Ovary (tissue), 9 donors: ENCODE data around the gene TMEM132D. TPM values are rescaled to one million over a fixed set of nuclear protein-coding genes. Genes with fewer than 3 reads are reported as not detected.

Experiments used
- DNase-seq, 5 donors: peaks; one replicate each; pipeline ENCODE4 v3.0.0-alpha.2; 2019 to 2020
- H3K27ac ChIP-seq, 2 donors: fragments of 200-600 bp; one replicate each; pipeline versions ENCODE4 v1.5.1 to v1.8.0; 2019 to 2022
- H3K27me3 ChIP-seq: fragments of 200-600 bp; one replicate; pipeline ENCODE4 v1.8.0; 2022
- H3K36me3 ChIP-seq: fragments of 200-600 bp; sonication (generic); one replicate; pipeline ENCODE4 v1.5.1; 2019
- H3K4me1 ChIP-seq: one replicate; pipeline ENCODE4 v1.8.1; 2013; ENCODE audit warnings: mild to moderate bottlenecking, moderate library complexity; ENCODE audit not compliant: insufficient read depth
- H3K4me3 ChIP-seq: fragments of 200-600 bp; sonication (generic); one replicate; pipeline ENCODE4 v1.5.1; 2017
- H3K9me3 ChIP-seq, 2 donors: fragments of 200-600 bp in 1 of 2; sonication (generic) in 1 of 2; one replicate each; pipeline versions ENCODE4 v1.5.1 to v1.8.1; 2013 to 2019; ENCODE audit warnings: mild to moderate bottlenecking in 1 of 2, moderate library complexity in 1 of 2
- EP300 ChIP-seq: sonication (generic); formaldehyde crosslinking; IDR thresholded peaks from one replicate; pipeline ENCODE4 v1.6.1; 2017; ENCODE audit warnings: antibody characterized with exemption
- POLR2A ChIP-seq: fragments of 450-650 bp; IDR thresholded peaks from one replicate; pipeline ENCODE4 v1.6.1; 2017; ENCODE audit warnings: antibody characterized with exemption, mild to moderate bottlenecking, moderate library complexity
- WGBS, 3 donors: extraction: QIAGEN DNeasy Blood & Tissue Kit in 1 of 3; methylation state at CpG; one replicate each; pipeline versions ENCODE4 v1.1.5 to v1.1.7; 2013 to 2017; 5-methylcytosine and 5-hydroxymethylcytosine counted together
- intact Hi-C, 4 donors: fragments of 100-400 bp; cut with DNase I; formaldehyde crosslinking; loops; one replicate each; pipeline versions ENCODE4 v1.11.0 to v1.15.1; 2022 to 2023
- polyA plus RNA-seq, 2 donors: library from polyadenylated mRNA; stranded (reverse); fragments of 200-250 nt in 1 of 2; fragments of 350-450 nt in 1 of 2; fragmentation: Illumina TruSeq in 1 of 2; extraction: RNeasy Lipid Tissue Mini Kit (QIAGEN cat#74804) in 1 of 2; gene quantifications; one replicate each; pipeline ENCODE4 v1.2.3, GENCODE V29; 2013 to 2014
- total RNA-seq, 7 donors: library from RNA; depleted of rRNA in 2 of 7; stranded (reverse); fragments of >200 nt in 2 of 7; fragmentation: NEBNext Ultra II Directional in 3 of 7; extraction: Animal tissue kit (Norgen Biotek cat#: 25700) in 3 of 7; gene quantifications; one replicate each; pipeline versions ENCODE4 v1.1.0 to v1.2.4, GENCODE V29; 2016 to 2023
- TF ChIP-seq, protein P1 (sequence below), 3 donors: fragments of 450-650 bp in 2 of 3; fragments of 200-600 bp in 1 of 3; IDR thresholded peaks; one replicate each; pipeline versions ENCODE4 v1.5.1 to v1.8.0; 2016 to 2022; ENCODE audit warnings: antibody characterized with exemption in 3 of 3, mild to moderate bottlenecking in 1 of 3
- donor health status: DM: no; HTN: no; CAD: no; lungs with moderate emphysema.
- donor health status: DM: no; HTN: no; CAD: no.
- donor health status: Bipolar disorder and iron deficiency.
- donor health status: DM: yes; HTN: yes; CAD: no.
- donor health status: DM: no; HTN: no; CAD: no.
- donor health status: DM: yes; HTN: yes; CAD: no.

TMEM132D gene
- total and polyA plus RNA-seq, 9 donors: 0.04 TPM; not detected in 8

DNA sequence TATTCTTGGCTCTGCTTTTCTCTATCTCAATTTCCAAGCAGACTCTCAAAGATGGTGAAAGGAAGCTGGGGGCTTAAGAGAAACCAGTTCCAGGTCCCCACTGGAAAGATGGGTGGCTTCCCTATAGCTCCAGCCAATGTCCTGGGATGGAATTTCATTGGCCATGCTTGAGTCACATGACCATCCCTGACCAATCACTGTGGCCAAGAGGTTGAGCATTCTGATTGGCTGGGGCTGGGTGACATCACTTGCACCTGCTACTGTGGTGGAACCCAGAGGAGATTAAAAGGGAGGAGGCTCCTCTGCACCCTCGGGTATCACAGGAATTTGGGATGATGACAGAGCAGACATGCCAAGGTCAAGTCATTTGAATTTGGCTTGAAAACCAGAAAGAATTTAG lies 436.5 kb downstream of the TMEM132D start:
- no peaks in the 10 kb centered on the region for H3K27me3 ChIP-seq
- intact Hi-C loops: no loop called here
- no peaks in the 10 kb centered on the region for H3K4me1 ChIP-seq
- no peak overlapping the region for H3K27ac ChIP-seq
- H3K36me3 ChIP-seq: no peaks in the 10 kb centered on the region
- WGBS, 3 donors: 17 to 68% (median 41%) methylated on average over 1 of the region's 1 CpG
- TF ChIP-seq, protein P1, sequence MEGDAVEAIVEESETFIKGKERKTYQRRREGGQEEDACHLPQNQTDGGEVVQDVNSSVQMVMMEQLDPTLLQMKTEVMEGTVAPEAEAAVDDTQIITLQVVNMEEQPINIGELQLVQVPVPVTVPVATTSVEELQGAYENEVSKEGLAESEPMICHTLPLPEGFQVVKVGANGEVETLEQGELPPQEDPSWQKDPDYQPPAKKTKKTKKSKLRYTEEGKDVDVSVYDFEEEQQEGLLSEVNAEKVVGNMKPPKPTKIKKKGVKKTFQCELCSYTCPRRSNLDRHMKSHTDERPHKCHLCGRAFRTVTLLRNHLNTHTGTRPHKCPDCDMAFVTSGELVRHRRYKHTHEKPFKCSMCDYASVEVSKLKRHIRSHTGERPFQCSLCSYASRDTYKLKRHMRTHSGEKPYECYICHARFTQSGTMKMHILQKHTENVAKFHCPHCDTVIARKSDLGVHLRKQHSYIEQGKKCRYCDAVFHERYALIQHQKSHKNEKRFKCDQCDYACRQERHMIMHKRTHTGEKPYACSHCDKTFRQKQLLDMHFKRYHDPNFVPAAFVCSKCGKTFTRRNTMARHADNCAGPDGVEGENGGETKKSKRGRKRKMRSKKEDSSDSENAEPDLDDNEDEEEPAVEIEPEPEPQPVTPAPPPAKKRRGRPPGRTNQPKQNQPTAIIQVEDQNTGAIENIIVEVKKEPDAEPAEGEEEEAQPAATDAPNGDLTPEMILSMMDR (IDR thresholded peaks at IDR 0.05): no peak
- TF ChIP-seq EP300 (no peak), POLR2A (no peak)
- no peak overlapping the region for H3K4me3 ChIP-seq
- H3K9me3 ChIP-seq: no peaks in the 10 kb centered on the region
- DNase-seq: no peak

DNA sequence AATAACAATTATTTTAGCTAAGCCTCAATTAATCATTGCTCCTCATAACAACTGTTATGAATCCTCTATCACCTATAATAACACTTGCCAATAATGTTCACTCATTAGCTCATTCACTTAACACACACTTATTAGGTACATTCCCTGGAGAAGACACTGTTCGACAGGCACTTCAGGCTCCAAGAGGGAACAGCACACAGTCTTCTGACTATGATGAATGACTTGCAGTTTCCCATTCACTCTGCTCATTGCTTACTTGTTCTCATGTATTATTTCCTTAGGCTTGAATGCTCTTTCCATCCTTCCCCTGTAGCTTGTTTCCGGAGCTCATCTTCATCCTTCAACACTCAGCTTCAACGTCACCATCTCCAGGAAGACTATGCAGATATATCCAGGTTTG lies 437.3 kb downstream of the TMEM132D start:
- H3K27me3 ChIP-seq: no peaks in the 10 kb centered on the region
- no peaks in the 10 kb centered on the region for H3K36me3 ChIP-seq
- no peak overlapping the region for H3K27ac ChIP-seq
- no peaks in the 10 kb centered on the region for H3K9me3 ChIP-seq
- no peak overlapping the region for H3K4me3 ChIP-seq
- TF ChIP-seq POLR2A (no peak), EP300 (no peak)
- TF ChIP-seq, protein P1 (IDR thresholded peaks at IDR 0.05): no peak
- DNase-seq: no peak
- H3K4me1 ChIP-seq: no peaks in the 10 kb centered on the region
- intact Hi-C loops: no loop called here
- WGBS, 3 donors: 71 to 85% (median 80%) methylated on average over 3 of the region's 3 CpGs

DNA sequence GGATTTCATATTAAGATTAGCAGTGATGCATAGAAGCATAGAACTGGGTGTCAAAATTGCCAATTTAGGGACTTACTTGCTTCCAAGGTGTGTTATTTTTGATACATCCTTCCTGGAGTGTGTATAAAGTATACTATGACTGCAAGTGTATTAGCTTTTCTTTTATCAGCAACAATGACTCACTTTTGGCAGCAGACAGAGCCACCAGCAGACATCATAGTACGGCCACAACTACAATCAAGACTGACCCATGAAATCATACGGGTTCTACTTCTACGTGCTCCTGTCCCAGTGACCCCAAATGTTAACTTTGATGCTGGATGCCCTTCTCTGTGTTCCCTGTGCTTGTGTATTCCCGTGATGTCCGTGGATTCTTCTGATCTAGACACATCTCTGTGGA lies 443.9 kb downstream of the TMEM132D start:
- Histone ChIP-seq H3K9me3 (no peaks in the 10 kb centered on the region), H3K36me3 (no peaks in the 10 kb centered on the region), H3K27ac (no peak overlapping the region), H3K27me3 (no peaks in the 10 kb centered on the region), H3K4me1 (no peaks in the 10 kb centered on the region), H3K4me3 (no peak overlapping the region)
- WGBS, 3 donors: 60 to 80% (median 65%) methylated on average over 5 of the region's 5 CpGs
- intact Hi-C loops: no loop called here
- no peak for DNase-seq
- TF ChIP-seq EP300 (no peak), POLR2A (no peak)
- TF ChIP-seq, protein P1 (IDR thresholded peaks at IDR 0.05): no peak

DNA sequence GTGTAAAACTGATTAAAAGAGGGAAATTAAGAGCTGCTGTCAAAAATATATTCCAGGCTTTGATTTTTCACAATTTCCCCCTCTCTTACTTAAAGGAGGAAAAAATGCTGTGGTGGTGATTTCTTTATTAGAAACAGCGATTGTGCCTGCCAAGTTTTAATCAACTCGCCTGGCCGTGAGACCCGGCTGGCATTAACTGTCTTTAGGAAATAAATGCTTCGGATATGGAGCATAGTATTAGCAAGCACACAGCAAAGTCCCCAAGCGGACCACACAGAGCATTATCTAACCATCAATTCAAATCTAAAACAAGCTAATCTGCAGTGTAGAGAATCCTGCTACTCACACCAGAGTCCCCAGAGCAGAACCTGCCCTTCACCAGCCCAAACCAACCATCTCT lies 457.1 kb downstream of the TMEM132D start:
- Histone ChIP-seq H3K4me3 (no peak overlapping the region), H3K27ac (no peak overlapping the region), H3K9me3 (no peaks in the 10 kb centered on the region), H3K4me1 (no peaks in the 10 kb centered on the region), H3K36me3 (no peaks in the 10 kb centered on the region), H3K27me3 (no peaks in the 10 kb centered on the region)
- TF ChIP-seq, protein P1 (IDR thresholded peaks at IDR 0.05): no peak
- TF ChIP-seq POLR2A (no peak), EP300 (no peak)
- 46 to 66% (median 57%) methylated on average over 6 of the region's 6 CpGs for WGBS, 3 donors
- no peak for DNase-seq
- intact Hi-C loops: no loop called here

DNA sequence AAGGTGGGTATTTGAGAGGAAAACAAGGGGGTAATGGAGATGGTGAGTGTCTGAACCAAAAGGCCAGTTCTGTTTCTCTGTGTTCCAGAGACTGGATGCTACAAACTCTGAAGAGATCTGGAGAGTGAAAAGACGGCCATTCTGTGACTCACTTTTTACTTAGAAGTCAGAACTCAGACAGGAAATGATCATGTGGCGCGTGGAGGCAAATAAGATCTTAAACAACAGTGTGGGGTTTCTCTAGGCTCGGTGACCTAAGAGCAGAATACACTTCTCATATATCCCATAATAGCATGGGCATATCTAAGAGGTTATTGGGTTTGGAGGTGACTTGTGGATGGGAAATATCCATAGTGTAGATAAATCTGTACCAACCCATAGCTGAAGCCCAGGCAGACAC lies 463.5 kb downstream of the TMEM132D start:
- intact Hi-C loops: no loop called here
- no peak overlapping the region for H3K4me3 ChIP-seq
- no peaks in the 10 kb centered on the region for H3K9me3 ChIP-seq
- H3K27me3 ChIP-seq: no peaks in the 10 kb centered on the region
- TF ChIP-seq EP300: no peak
- no peak for TF ChIP-seq POLR2A
- TF ChIP-seq, protein P1 (IDR thresholded peaks at IDR 0.05): no peak
- no peaks in the 10 kb centered on the region for H3K4me1 ChIP-seq
- H3K36me3 ChIP-seq: no peaks in the 10 kb centered on the region
- no peak overlapping the region for H3K27ac ChIP-seq
- no peak for DNase-seq
- 72 to 83% (median 79%) methylated on average over 4 of the region's 4 CpGs for WGBS, 3 donors
